ENCODE measurements around the gene RAF1.

DNA sequence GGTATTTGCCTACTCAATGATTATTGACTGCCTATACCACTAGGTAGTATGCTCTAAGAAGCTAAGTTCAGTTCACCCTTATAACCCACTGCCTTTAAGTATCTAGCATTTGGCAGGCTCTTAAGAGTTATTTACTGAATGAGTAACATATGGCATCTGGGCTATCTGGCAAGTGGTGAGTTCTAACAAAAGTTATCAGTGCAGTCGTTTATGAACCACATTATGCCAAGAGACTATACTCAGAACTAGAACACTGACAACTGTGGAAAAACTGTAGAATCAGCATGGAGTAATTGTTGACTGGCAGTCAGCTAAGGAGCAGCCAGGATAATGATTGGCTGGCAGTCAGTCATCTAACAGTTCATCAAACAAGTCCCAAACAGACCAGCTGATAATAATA lies 25.8 kb downstream of the RAF1 start:
- TF ChIP-seq CTCF (IDR thresholded peaks at IDR 0.05) (no peak), POLR2A (IDR thresholded peaks at IDR 0.05) (no peak)
